AG04449 (cell line): ENCODE data around the gene GULP1.

ENCODE experiments used
- CTCF ChIA-PET: fragments of 350-600 bp; formaldehyde crosslinking; extraction: SDS; loops from one replicate; lab custom pipeline; 2021; ENCODE audit warnings: antibody characterized with exemption; lab: Yijun Ruan, JAX
- POLR2A ChIA-PET: fragments of 400-600, 350-600 bp; formaldehyde crosslinking; extraction: SDS; loops from one replicate; lab custom pipeline; 2020; ENCODE audit warnings: antibody characterized with exemption, inconsistent platforms; lab: Yijun Ruan, JAX
- DNase-seq: peaks from one replicate; pipeline ENCODE4 v3.0.0-alpha.2; 2010; ENCODE audit warnings: low read depth, low spot score
- H3K4me3 ChIP-seq: 2 replicates; pipeline ENCODE4 v1.5.1; 2011; ENCODE audit warnings: low read depth, mild to moderate bottlenecking, control low read depth, low read length
- TF ChIP-seq, protein P1 (sequence below): IDR thresholded peaks from one replicate; pipeline ENCODE4 v1.5.1; 2011; ENCODE audit warnings: mild to moderate bottlenecking, moderate library complexity, low read length, control low read depth, inconsistent platforms; ENCODE audit not compliant: insufficient read depth; ENCODE audit errors: missing control alignments

The GULP1 gene

GRCh38 chr2:188316342-188316741 is 24.7 kb downstream of the GULP1 start:
- no peak for DNase-seq
- TF ChIP-seq, protein P1, sequence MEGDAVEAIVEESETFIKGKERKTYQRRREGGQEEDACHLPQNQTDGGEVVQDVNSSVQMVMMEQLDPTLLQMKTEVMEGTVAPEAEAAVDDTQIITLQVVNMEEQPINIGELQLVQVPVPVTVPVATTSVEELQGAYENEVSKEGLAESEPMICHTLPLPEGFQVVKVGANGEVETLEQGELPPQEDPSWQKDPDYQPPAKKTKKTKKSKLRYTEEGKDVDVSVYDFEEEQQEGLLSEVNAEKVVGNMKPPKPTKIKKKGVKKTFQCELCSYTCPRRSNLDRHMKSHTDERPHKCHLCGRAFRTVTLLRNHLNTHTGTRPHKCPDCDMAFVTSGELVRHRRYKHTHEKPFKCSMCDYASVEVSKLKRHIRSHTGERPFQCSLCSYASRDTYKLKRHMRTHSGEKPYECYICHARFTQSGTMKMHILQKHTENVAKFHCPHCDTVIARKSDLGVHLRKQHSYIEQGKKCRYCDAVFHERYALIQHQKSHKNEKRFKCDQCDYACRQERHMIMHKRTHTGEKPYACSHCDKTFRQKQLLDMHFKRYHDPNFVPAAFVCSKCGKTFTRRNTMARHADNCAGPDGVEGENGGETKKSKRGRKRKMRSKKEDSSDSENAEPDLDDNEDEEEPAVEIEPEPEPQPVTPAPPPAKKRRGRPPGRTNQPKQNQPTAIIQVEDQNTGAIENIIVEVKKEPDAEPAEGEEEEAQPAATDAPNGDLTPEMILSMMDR: no peak
- POLR2A ChIA-PET: no interaction called here
- no peak overlapping the region for H3K4me3 ChIP-seq
- CTCF ChIA-PET: no interaction called here

- no peak overlapping the region for H3K4me3 ChIP-seq
- POLR2A ChIA-PET: no interaction called here
- TF ChIP-seq, protein P1: no peak
- CTCF ChIA-PET: no interaction called here
- no peak for DNase-seq
Observed at GRCh38 chr2:188316791-188317423, 25.2 kb downstream of the GULP1 start.

- POLR2A ChIA-PET: interaction anchor here (1.8 kb wide), 1 partner anchor 25 kb away, joined by 7 read pairs; no protein-coding TSS in a partner anchor
- DNase-seq: no peak
Observed at GRCh38 chr2:188318161-188318749, 26.6 kb downstream of the GULP1 start.

GRCh38 chr2:188319838-188320237 is 28.2 kb downstream of the GULP1 start:
- ChIA-PET POLR2A (no interaction called here), CTCF (interaction anchor here (0.9 to 2.8 kb wide), 3 partner anchors 11 to 27 kb away, joined by 3 to 13 read pairs (median 3); partner anchors contain the start of gene GULP1)
- DNase-seq: no peak
- TF ChIP-seq, protein P1: no peak
- no peak overlapping the region for H3K4me3 ChIP-seq

More at GRCh38 chr2:188318161-188318749, 26.6 kb downstream of the GULP1 start:
- H3K4me3 ChIP-seq: no peak overlapping the region
- CTCF ChIA-PET: interaction anchor here (1.0 to 2.8 kb wide), 2 partner anchors 26 to 51 kb away, joined by 3 to 13 read pairs; partner anchors contain the start of gene GULP1
- TF ChIP-seq, protein P1: no peak

DNA sequence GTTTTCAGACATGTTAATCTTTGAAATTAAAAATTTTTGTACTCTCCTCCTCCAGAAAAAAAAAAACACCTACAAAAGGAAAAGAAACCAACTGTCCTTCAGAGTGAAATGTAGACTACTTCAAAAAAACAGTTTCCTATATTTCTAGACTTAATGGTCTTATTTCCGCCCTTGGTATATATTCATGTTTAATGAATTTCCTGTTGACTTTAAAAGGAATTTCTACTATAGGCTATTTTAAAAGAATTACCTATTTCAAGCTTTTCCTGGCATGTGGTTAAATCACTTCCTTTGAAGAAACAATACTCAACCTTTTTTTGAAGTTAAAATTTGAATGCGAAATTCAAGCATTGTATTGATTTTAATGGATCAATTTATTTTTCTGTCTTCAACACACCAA is 29.2 kb downstream of the GULP1 start:
- DNase-seq: no peak
- H3K4me3 ChIP-seq: no peak overlapping the region
- POLR2A ChIA-PET: no interaction called here
- TF ChIP-seq, protein P1: no peak
- CTCF ChIA-PET: no interaction called here
